HCT116 (cell line): Measurements from ENCODE around the gene MRFAP1. TPM values are rescaled to one million over a fixed set of nuclear protein-coding genes. Genes with fewer than 3 reads are reported as not detected.

Experiments
- ATAC-seq: fragments of 200-7000 bp; cut with Tn5 transposase; 2 replicates; pipeline ENCODE4 v1.9.1; 2020; ENCODE audit warnings: mild to moderate bottlenecking, moderate library complexity
- BruUV-seq: library from RNA; stranded (reverse); fragments of 400-500 nt; replicated peaks from 2 replicates; lab custom pipeline; 2021; lab: Mats Ljungman, UMichigan
- CTCF ChIA-PET: fragments of 300-600 bp; sonication (Branson Sonifier 250); formaldehyde crosslinking; loops from one replicate; lab custom pipeline; 2021; ENCODE audit warnings: antibody characterized with exemption; lab: Charles Lee
- POLR2A ChIA-PET: fragments of 300-600, 350-600 bp; sonication (Branson Sonifier 250); formaldehyde crosslinking; loops from one replicate; lab custom pipeline; 2021; ENCODE audit warnings: antibody characterized with exemption; lab: Charles Lee
- RAD21 ChIA-PET, 2 experiments: fragments of 300-600 bp; sonication (Branson Sonifier 250); formaldehyde crosslinking; loops; one replicate each; lab custom pipeline; 2023; ENCODE audit warnings: low total read pairs in 2 of 2; ENCODE audit not compliant: uncharacterized antibody in 2 of 2, unreplicated experiment in 2 of 2, low non-redundant PET in 1 of 2; lab: Charles Lee
- DNase-seq: peaks from one replicate; pipeline ENCODE4 v3.0.0-alpha.2; 2010; ENCODE audit warnings: low read depth, low spot score
- H2AFZ ChIP-seq: fragments of 200-600 bp; shearing (Covaris generic), sonication (generic); 2 replicates; pipeline ENCODE4 v1.6.1; 2017; ENCODE audit warnings: low read depth, mixed run types, mixed read lengths, antibody characterized with exemption, low read length; ENCODE audit not compliant: poor library complexity, severe bottlenecking
- H3K27ac ChIP-seq: 2 replicates; pipeline ENCODE4 v1.5.1; 2012; ENCODE audit warnings: low read depth, low read length
- H3K27me3 ChIP-seq: fragments of 200-600 bp; sonication (generic); 2 replicates; pipeline ENCODE4 v1.6.1; 2016; ENCODE audit warnings: mixed run types, low read length, mixed read lengths; ENCODE audit not compliant: insufficient read depth
- H3K36me3 ChIP-seq, 2 experiments: fragments of 200-500 bp in 1 of 2; fragments of 200-600 bp in 1 of 2; sonication (Bioruptor generic) in 1 of 2; sonication (generic) in 1 of 2; 2 replicates each; pipeline versions ENCODE4 v1.5.1 to v1.6.1; 2014 to 2016; ENCODE audit warnings: low read length in 2 of 2, inconsistent platforms in 1 of 2, mixed read lengths in 1 of 2, mixed run types in 1 of 2; ENCODE audit not compliant: insufficient read depth in 2 of 2, control insufficient read depth in 1 of 2
- H3K4me1 ChIP-seq, 2 experiments: fragments of 200-600 bp in 1 of 2; sonication (generic) in 1 of 2; 2 replicates each; pipeline versions ENCODE4 v1.5.1 to v1.6.1; 2012 to 2017; ENCODE audit warnings: low read length in 2 of 2, inconsistent platforms in 1 of 2, mild to moderate bottlenecking in 1 of 2, mixed read lengths in 1 of 2, mixed run types in 1 of 2, moderate library complexity in 1 of 2; ENCODE audit not compliant: insufficient read depth in 2 of 2, control insufficient read depth in 1 of 2
- H3K4me2 ChIP-seq: fragments of 200-600 bp; sonication (generic); 2 replicates; pipeline ENCODE4 v1.6.1; 2017; ENCODE audit warnings: mixed run types, low read length, mixed read lengths
- H3K4me3 ChIP-seq, 2 experiments: fragments of 200-600 bp in 1 of 2; sonication (generic) in 1 of 2; replicated peaks in 1 of 2; 2 replicates each; pipeline ENCODE4 v1.5.1; 2011 to 2016; ENCODE audit warnings: low read length in 2 of 2, control low read depth in 1 of 2, low read depth in 1 of 2, mild to moderate bottlenecking in 1 of 2, mixed read lengths in 1 of 2, mixed run types in 1 of 2
- H3K79me2 ChIP-seq: fragments of 200-600 bp; sonication (generic); 2 replicates; pipeline ENCODE4 v1.6.1; 2017; ENCODE audit warnings: mild to moderate bottlenecking, mixed run types, low read length, moderate library complexity, mixed read lengths; ENCODE audit not compliant: insufficient read depth
- H3K9ac ChIP-seq: fragments of 200-600 bp; sonication (generic); 2 replicates; pipeline ENCODE4 v1.6.1; 2016; ENCODE audit warnings: low read length, mixed read lengths
- H3K9me2 ChIP-seq: fragments of 200-600 bp; sonication (generic), shearing (Covaris generic); 2 replicates; pipeline ENCODE4 v1.6.1; 2017; ENCODE audit warnings: mixed run types, mild to moderate bottlenecking, moderate library complexity; ENCODE audit not compliant: insufficient read depth
- H3K9me3 ChIP-seq, 2 experiments: fragments of 200-500 bp in 1 of 2; fragments of 200-600 bp in 1 of 2; sonication (Bioruptor generic) in 1 of 2; sonication (generic) in 1 of 2; 2 replicates each; pipeline ENCODE4 v1.6.1; 2014 to 2017; ENCODE audit warnings: low read length in 2 of 2, mixed read lengths in 2 of 2, inconsistent platforms in 1 of 2, low read depth in 1 of 2, mild to moderate bottlenecking in 1 of 2, mixed run types in 1 of 2, moderate library complexity in 1 of 2; ENCODE audit not compliant: control insufficient read depth in 1 of 2, insufficient read depth in 1 of 2
- H4K20me1 ChIP-seq: fragments of 200-600 bp; sonication (generic), shearing (Covaris generic); 2 replicates; pipeline ENCODE4 v1.6.1; 2017; ENCODE audit warnings: mixed run types, mild to moderate bottlenecking, moderate library complexity; ENCODE audit not compliant: insufficient read depth
- CBX3 ChIP-seq: IDR thresholded peaks from 2 replicates; pipeline ENCODE4 v1.6.1; 2012; ENCODE audit warnings: low read depth
- EGR1 ChIP-seq: IDR thresholded peaks from 2 replicates; pipeline ENCODE4 v1.6.1; 2012; ENCODE audit warnings: low read depth
- ELF1 ChIP-seq: IDR thresholded peaks from 2 replicates; pipeline ENCODE4 v1.6.1; 2012; ENCODE audit warnings: low read depth, borderline replicate concordance
- EZH2 ChIP-seq: fragments of 200-600 bp; sonication (generic); IDR thresholded peaks from 2 replicates; pipeline ENCODE4 v1.6.1; 2017; ENCODE audit warnings: antibody characterized with exemption, mixed run types
- FOSL1 ChIP-seq: IDR thresholded peaks from 2 replicates; pipeline ENCODE4 v1.6.1; 2012; ENCODE audit warnings: low read depth
- POLR2AphosphoS5 ChIP-seq: IDR thresholded peaks from 2 replicates; pipeline ENCODE4 v1.6.1; 2011; ENCODE audit warnings: mild to moderate bottlenecking, low read depth, low read length, moderate library complexity
- TCF7L2 ChIP-seq: IDR thresholded peaks from 2 replicates; pipeline ENCODE4 v1.7.0; 2011; ENCODE audit warnings: borderline replicate concordance, inconsistent platforms; ENCODE audit not compliant: insufficient read depth, insufficient read length; ENCODE audit errors: extremely low read depth
- intact Hi-C: fragments of 100-400 bp; cut with micrococcal nuclease; formaldehyde crosslinking; loops from 2 replicates; pipeline ENCODE4 v1.10.0; 2022
- total RNA-seq: library from RNA; stranded (reverse); gene quantifications from one replicate; pipeline ENCODE4 v1.2.1, GENCODE V29; 2021; ENCODE audit not compliant: unreplicated experiment
- TF ChIP-seq, protein P1 (sequence below): IDR thresholded peaks from 2 replicates; pipeline ENCODE4 v1.6.1; 2012; ENCODE audit warnings: low read depth
- TF ChIP-seq, protein P2 (sequence below): IDR thresholded peaks from 2 replicates; pipeline ENCODE4 v1.6.1; 2012
- TF ChIP-seq, protein P3 (sequence below): IDR thresholded peaks from 2 replicates; pipeline ENCODE4 v1.6.1; 2012

The MRFAP1 gene
- total RNA-seq, 1 experiment from 2014 or later, result 313 TPM

DNA sequence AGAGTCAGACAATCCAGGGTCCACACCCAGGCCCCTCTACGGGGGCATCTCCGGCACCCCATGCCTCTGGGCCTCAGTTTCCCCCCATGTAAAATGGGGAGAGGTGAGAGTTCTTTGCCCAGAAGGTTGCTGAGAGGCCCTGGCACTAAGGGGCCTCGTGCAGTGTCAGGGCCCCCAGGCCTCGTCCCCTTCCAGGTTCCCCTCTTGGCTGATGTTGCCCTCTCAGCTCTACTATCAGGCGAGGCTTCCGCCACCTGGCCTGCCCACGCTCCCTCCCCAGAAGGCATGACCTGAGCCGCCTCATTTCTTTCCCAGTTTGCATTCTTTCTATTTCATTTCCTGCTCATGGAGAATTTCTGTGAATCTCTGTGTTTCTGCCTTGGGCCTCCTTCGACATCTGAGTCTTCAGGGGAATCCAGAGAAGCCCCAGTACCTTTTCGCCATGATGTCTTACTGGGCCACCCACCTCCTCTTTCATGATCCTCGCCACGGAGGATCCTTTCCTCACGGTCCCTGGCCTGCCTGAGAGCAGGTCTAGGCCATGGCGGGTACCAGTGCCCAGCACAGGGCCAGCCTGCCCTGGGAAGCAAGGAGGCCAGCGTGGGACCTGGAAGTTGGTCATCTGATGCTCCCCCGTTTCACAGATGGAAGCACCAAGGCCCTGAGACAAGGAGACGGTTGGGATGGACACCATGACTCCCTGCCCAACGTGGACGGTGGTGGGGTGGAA, 21.9 kb upstream of the MRFAP1 start:
- RAD21 ChIA-PET, result no interaction called here
- no peak overlapping the region for H3K4me2 ChIP-seq
- H3K9me2 ChIP-seq, result no peaks in the 10 kb centered on the region
- no peak for ATAC-seq
- H3K79me2 ChIP-seq, result no peaks in the 10 kb centered on the region
- no peak for TF ChIP-seq CBX3
- no peak for TF ChIP-seq EZH2
- TF ChIP-seq ELF1, result no peak
- TF ChIP-seq POLR2AphosphoS5, result no peak
- TF ChIP-seq, protein P1, sequence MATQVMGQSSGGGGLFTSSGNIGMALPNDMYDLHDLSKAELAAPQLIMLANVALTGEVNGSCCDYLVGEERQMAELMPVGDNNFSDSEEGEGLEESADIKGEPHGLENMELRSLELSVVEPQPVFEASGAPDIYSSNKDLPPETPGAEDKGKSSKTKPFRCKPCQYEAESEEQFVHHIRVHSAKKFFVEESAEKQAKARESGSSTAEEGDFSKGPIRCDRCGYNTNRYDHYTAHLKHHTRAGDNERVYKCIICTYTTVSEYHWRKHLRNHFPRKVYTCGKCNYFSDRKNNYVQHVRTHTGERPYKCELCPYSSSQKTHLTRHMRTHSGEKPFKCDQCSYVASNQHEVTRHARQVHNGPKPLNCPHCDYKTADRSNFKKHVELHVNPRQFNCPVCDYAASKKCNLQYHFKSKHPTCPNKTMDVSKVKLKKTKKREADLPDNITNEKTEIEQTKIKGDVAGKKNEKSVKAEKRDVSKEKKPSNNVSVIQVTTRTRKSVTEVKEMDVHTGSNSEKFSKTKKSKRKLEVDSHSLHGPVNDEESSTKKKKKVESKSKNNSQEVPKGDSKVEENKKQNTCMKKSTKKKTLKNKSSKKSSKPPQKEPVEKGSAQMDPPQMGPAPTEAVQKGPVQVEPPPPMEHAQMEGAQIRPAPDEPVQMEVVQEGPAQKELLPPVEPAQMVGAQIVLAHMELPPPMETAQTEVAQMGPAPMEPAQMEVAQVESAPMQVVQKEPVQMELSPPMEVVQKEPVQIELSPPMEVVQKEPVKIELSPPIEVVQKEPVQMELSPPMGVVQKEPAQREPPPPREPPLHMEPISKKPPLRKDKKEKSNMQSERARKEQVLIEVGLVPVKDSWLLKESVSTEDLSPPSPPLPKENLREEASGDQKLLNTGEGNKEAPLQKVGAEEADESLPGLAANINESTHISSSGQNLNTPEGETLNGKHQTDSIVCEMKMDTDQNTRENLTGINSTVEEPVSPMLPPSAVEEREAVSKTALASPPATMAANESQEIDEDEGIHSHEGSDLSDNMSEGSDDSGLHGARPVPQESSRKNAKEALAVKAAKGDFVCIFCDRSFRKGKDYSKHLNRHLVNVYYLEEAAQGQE, result no peak
- no peak for TF ChIP-seq EGR1
- TF ChIP-seq, protein P2, sequence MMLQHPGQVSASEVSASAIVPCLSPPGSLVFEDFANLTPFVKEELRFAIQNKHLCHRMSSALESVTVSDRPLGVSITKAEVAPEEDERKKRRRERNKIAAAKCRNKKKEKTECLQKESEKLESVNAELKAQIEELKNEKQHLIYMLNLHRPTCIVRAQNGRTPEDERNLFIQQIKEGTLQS, result no peak
- TF ChIP-seq FOSL1, result no peak
- no peak for TF ChIP-seq TCF7L2
- TF ChIP-seq, protein P3, sequence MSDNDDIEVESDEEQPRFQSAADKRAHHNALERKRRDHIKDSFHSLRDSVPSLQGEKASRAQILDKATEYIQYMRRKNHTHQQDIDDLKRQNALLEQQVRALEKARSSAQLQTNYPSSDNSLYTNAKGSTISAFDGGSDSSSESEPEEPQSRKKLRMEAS, result no peak
- TF ChIP-seq, all 23 proteins: peak for 0
- no peaks in the 10 kb centered on the region for H4K20me1 ChIP-seq
- no TSS peak for BruUV-seq
- no peaks in the 10 kb centered on the region for H3K4me1 ChIP-seq
- H3K27ac ChIP-seq, result no peak overlapping the region
- 0 out of 4 replicates have a peak, but pooled peaks cover 0 to 3% of the 10 kb centered on the region in 2 experiments for H3K36me3 ChIP-seq
- no peak overlapping the region for H3K4me3 ChIP-seq
- POLR2A ChIA-PET, result no interaction called here
- no peaks in the 10 kb centered on the region for H3K9me3 ChIP-seq
- H3K9ac ChIP-seq, result no peak overlapping the region
- no peak for DNase-seq
- CTCF ChIA-PET, result no interaction called here
- intact Hi-C loops, result no loop called here
- H2AFZ ChIP-seq, result no peak overlapping the region
- H3K27me3 ChIP-seq, result no peaks in the 10 kb centered on the region
